Measurements from ENCODE around the gene GLDC. TPM values are rescaled to one million over a fixed set of nuclear protein-coding genes. Genes with fewer than 3 reads are reported as not detected.

Gene GLDC
- total and polyA plus RNA-seq, 4 donors, result 26.7 to 102 (median 59.3) TPM

DNA sequence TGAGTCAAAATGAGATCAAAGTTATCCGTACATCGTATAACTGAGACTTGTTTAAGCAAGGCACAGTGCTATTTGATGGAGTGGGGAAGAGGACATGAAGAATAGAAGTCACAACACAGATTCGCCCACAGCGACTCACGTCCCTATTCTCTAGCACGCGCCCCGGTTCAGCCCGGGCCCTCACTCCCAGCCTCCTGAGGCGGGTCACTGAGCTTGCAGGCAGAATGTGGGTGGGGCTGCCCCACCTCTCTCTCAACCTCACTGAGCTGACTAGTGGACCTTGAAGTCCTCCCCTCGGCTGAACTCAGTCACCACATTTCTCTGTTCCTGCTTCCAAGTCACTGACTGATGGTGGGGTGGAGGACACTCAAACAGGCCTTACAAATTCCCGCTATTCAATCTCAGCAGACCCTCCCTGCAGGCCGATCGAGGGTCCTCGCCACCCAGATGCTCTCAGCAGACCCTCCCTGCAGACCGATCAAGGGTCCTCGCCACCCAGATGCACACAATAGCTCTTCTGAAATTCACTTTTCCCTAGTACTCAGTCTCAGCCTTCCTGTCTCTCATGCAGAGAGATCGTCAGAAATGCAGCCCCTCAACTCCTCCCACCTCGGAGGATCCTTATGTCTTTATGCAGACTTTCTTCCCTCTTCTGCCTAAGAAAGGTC lies 12.9 kb downstream of the GLDC start:
- H3K4me1 ChIP-seq (ENCODE audit: control insufficient read depth in 4 of 4, insufficient read depth in 4 of 4, low read length in 3 of 4), result peaks cover 0 to 27% (median 19%) of the 10 kb centered on the region in 4 donors
- H3K4me3 ChIP-seq (ENCODE audit: low read depth in 1 of 3, low read length in 3 of 3), result no peak overlapping the region
- TF ChIP-seq, protein P1, sequence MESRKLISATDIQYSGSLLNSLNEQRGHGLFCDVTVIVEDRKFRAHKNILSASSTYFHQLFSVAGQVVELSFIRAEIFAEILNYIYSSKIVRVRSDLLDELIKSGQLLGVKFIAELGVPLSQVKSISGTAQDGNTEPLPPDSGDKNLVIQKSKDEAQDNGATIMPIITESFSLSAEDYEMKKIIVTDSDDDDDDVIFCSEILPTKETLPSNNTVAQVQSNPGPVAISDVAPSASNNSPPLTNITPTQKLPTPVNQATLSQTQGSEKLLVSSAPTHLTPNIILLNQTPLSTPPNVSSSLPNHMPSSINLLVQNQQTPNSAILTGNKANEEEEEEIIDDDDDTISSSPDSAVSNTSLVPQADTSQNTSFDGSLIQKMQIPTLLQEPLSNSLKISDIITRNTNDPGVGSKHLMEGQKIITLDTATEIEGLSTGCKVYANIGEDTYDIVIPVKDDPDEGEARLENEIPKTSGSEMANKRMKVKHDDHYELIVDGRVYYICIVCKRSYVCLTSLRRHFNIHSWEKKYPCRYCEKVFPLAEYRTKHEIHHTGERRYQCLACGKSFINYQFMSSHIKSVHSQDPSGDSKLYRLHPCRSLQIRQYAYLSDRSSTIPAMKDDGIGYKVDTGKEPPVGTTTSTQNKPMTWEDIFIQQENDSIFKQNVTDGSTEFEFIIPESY (IDR thresholded peaks at IDR 0.05), result no peak
- TF ChIP-seq TAF1 (conservative IDR thresholded peaks at IDR 0.05) (no peak), HNF4G (IDR thresholded peaks at IDR 0.05) (no peak), HNF4A (conservative IDR thresholded peaks at IDR 0.05) (no peak), YY1 (IDR thresholded peaks at IDR 0.05) (no peak)
- H3K9ac ChIP-seq (ENCODE audit: low read depth in 1 of 2, low read length in 2 of 2), result no peak overlapping the region
- no peak for DNase-seq (ENCODE audit: low spot score)
- no peaks in the 10 kb centered on the region for H3K9me3 ChIP-seq (ENCODE audit: control insufficient read depth in 4 of 4, low read length in 3 of 4)
- H3K27ac ChIP-seq (ENCODE audit: low read depth in 1 of 2, low read length in 2 of 2), result no peak overlapping the region
- H3K36me3 ChIP-seq (ENCODE audit: control insufficient read depth in 4 of 4, insufficient read depth in 3 of 4, low read depth in 1 of 4, low read length in 3 of 4), result peaks cover 0 to 5% (median 2%) of the 10 kb centered on the region in 4 donors
- H3K27me3 ChIP-seq (ENCODE audit: control insufficient read depth in 4 of 4, insufficient read depth in 4 of 4, low read length in 3 of 4), result no peaks in the 10 kb centered on the region
- 79% methylated on average over 19 of the region's 19 CpGs for WGBS

DNA sequence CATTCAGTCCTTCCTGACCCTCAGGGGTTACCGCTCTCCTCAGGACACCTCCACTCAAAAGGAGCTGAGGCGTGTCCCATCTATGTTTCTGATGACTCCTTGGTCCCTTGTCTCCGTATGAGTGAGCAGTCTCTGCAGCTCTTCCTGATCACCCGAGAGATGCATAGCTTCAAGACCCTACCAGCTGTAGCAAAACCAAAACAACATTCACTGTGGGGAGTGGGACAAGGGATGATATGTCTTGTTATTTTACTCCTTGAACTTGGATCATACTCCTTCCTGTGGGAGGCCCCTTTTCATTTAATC lies 14.4 kb downstream of the GLDC start:
- Histone ChIP-seq H3K9ac (ENCODE audit: low read depth in 1 of 2, low read length in 2 of 2) (no peak overlapping the region), H3K4me3 (ENCODE audit: low read depth in 1 of 3, low read length in 3 of 3) (no peak overlapping the region), H3K27me3 (ENCODE audit: control insufficient read depth in 4 of 4, insufficient read depth in 4 of 4, low read length in 3 of 4) (no peaks in the 10 kb centered on the region), H3K9me3 (ENCODE audit: control insufficient read depth in 4 of 4, low read length in 3 of 4) (no peaks in the 10 kb centered on the region), H3K4me1 (ENCODE audit: control insufficient read depth in 4 of 4, insufficient read depth in 4 of 4, low read length in 3 of 4) (peaks cover 0 to 27% (median 19%) of the 10 kb centered on the region in 4 donors), H3K27ac (ENCODE audit: low read depth in 1 of 2, low read length in 2 of 2) (no peak overlapping the region), H3K36me3 (ENCODE audit: control insufficient read depth in 4 of 4, insufficient read depth in 3 of 4, low read depth in 1 of 4, low read length in 3 of 4) (peaks cover 0 to 6% (median 2%) of the 10 kb centered on the region in 4 donors)
- TF ChIP-seq RAD21 (IDR thresholded peaks at IDR 0.05), result no peak
- TF ChIP-seq HNF4A (conservative IDR thresholded peaks at IDR 0.05), result no peak
- TF ChIP-seq, protein P2, sequence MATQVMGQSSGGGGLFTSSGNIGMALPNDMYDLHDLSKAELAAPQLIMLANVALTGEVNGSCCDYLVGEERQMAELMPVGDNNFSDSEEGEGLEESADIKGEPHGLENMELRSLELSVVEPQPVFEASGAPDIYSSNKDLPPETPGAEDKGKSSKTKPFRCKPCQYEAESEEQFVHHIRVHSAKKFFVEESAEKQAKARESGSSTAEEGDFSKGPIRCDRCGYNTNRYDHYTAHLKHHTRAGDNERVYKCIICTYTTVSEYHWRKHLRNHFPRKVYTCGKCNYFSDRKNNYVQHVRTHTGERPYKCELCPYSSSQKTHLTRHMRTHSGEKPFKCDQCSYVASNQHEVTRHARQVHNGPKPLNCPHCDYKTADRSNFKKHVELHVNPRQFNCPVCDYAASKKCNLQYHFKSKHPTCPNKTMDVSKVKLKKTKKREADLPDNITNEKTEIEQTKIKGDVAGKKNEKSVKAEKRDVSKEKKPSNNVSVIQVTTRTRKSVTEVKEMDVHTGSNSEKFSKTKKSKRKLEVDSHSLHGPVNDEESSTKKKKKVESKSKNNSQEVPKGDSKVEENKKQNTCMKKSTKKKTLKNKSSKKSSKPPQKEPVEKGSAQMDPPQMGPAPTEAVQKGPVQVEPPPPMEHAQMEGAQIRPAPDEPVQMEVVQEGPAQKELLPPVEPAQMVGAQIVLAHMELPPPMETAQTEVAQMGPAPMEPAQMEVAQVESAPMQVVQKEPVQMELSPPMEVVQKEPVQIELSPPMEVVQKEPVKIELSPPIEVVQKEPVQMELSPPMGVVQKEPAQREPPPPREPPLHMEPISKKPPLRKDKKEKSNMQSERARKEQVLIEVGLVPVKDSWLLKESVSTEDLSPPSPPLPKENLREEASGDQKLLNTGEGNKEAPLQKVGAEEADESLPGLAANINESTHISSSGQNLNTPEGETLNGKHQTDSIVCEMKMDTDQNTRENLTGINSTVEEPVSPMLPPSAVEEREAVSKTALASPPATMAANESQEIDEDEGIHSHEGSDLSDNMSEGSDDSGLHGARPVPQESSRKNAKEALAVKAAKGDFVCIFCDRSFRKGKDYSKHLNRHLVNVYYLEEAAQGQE (IDR thresholded peaks at IDR 0.05), result no peak
- TF ChIP-seq FOXA2 (IDR thresholded peaks at IDR 0.05), result no peak
- TF ChIP-seq HNF4G (IDR thresholded peaks at IDR 0.05), result no peak
- TF ChIP-seq, protein P3, sequence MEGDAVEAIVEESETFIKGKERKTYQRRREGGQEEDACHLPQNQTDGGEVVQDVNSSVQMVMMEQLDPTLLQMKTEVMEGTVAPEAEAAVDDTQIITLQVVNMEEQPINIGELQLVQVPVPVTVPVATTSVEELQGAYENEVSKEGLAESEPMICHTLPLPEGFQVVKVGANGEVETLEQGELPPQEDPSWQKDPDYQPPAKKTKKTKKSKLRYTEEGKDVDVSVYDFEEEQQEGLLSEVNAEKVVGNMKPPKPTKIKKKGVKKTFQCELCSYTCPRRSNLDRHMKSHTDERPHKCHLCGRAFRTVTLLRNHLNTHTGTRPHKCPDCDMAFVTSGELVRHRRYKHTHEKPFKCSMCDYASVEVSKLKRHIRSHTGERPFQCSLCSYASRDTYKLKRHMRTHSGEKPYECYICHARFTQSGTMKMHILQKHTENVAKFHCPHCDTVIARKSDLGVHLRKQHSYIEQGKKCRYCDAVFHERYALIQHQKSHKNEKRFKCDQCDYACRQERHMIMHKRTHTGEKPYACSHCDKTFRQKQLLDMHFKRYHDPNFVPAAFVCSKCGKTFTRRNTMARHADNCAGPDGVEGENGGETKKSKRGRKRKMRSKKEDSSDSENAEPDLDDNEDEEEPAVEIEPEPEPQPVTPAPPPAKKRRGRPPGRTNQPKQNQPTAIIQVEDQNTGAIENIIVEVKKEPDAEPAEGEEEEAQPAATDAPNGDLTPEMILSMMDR (IDR thresholded peaks at IDR 0.05; ENCODE audit: low read depth, low read length, missing input control), result no peak
- TF ChIP-seq, protein P1 (IDR thresholded peaks at IDR 0.05), result no peak
- TF ChIP-seq NR2F2 (IDR thresholded peaks at IDR 0.05), result no peak
- no peak for TF ChIP-seq FOXA1 (IDR thresholded peaks at IDR 0.05)
- no peak for TF ChIP-seq SP1 (IDR thresholded peaks at IDR 0.05)
- no peak for TF ChIP-seq TAF1 (conservative IDR thresholded peaks at IDR 0.05)
- TF ChIP-seq GABPA (IDR thresholded peaks at IDR 0.05 in 1 of 2, conservative IDR thresholded peaks at IDR 0.05 in 1 of 2), result no peak
- TF ChIP-seq, protein P4, sequence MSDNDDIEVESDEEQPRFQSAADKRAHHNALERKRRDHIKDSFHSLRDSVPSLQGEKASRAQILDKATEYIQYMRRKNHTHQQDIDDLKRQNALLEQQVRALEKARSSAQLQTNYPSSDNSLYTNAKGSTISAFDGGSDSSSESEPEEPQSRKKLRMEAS (IDR thresholded peaks at IDR 0.05), result no peak
- TF ChIP-seq EGR1 (IDR thresholded peaks at IDR 0.05; ENCODE audit: low read depth in 2 of 2), result no peak
- TF ChIP-seq JUND (IDR thresholded peaks at IDR 0.05), result no peak
- TF ChIP-seq, protein P5, sequence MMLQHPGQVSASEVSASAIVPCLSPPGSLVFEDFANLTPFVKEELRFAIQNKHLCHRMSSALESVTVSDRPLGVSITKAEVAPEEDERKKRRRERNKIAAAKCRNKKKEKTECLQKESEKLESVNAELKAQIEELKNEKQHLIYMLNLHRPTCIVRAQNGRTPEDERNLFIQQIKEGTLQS (IDR thresholded peaks at IDR 0.05), result no peak
- TF ChIP-seq RXRA (IDR thresholded peaks at IDR 0.05), result no peak
- TF ChIP-seq YY1 (IDR thresholded peaks at IDR 0.05), result no peak
- WGBS, result 88% methylated on average over 4 of the region's 4 CpGs
- DNase-seq (ENCODE audit: low spot score), result no peak

Data from liver (tissue), 9 donors.